ENCODE results near the gene AK3. TPM values are rescaled to one million over a fixed set of nuclear protein-coding genes. Genes with fewer than 3 reads are reported as not detected.

AK3 gene
- total and polyA plus RNA-seq, 9 of the 15 experiments (the other 6 are each of a cell fraction or from before 2014, with no cell fraction given) = 12.2 to 78.6 (median 41.8) TPM

- no peaks in the 10 kb centered on the region for H4K20me1 ChIP-seq (replicated peaks; ENCODE audit: control insufficient read depth, insufficient read depth, low read length)
- ATAC-seq (no peak), FAIRE-seq (no peak), DNase-seq (ENCODE audit: extremely low read depth in 1 of 4, low spot score in 3 of 4) (no peak)
- no peak for TF ChIP-seq ZNF133 (CRISPR knock-in tag; IDR thresholded peaks at IDR 0.05)
- no peak for TF ChIP-seq SETDB1 (IDR thresholded peaks at IDR 0.05; ENCODE audit: low read length)
- no peak for TF ChIP-seq HNRNPUL1 (IDR thresholded peaks at IDR 0.05; ENCODE audit: low read length)
- TF ChIP-seq TFAM (CRISPR knock-in tag; conservative IDR thresholded peaks at IDR 0.05) = no peak
- TF ChIP-seq SP1 (CRISPR knock-in tag; IDR thresholded peaks at IDR 0.05) = no peak
- no peak for TF ChIP-seq HNRNPH1 (optimal IDR thresholded peaks at IDR 0.05; ENCODE audit: low read depth, low read length)
- TF ChIP-seq, protein P1, sequence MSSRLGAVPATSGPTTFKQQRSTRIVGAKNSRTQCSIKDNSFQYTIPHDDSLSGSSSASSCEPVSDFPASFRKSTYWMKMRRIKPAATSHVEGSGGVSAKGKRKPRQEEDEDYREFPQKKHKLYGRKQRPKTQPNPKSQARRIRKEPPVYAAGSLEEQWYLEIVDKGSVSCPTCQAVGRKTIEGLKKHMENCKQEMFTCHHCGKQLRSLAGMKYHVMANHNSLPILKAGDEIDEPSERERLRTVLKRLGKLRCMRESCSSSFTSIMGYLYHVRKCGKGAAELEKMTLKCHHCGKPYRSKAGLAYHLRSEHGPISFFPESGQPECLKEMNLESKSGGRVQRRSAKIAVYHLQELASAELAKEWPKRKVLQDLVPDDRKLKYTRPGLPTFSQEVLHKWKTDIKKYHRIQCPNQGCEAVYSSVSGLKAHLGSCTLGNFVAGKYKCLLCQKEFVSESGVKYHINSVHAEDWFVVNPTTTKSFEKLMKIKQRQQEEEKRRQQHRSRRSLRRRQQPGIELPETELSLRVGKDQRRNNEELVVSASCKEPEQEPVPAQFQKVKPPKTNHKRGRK (tag; IDR thresholded peaks at IDR 0.05) = no peak
- no peak for TF ChIP-seq ZNF217 (CRISPR knock-in tag; IDR thresholded peaks at IDR 0.05)
- no TSS peak for BruUV-seq (replicated peaks)
- no peak overlapping the region for H3K9ac ChIP-seq (ENCODE audit: insufficient read depth in 1 of 2, low read depth in 2 of 2, low read length in 2 of 2)
- in situ Hi-C loops (cut with MboI) = no loop called here
- H3K4me1 ChIP-seq (replicated peaks in 1 of 2; ENCODE audit: control insufficient read depth in 2 of 2, insufficient read depth in 2 of 2, low read length in 2 of 2) = peaks cover 3 to 15% of the 10 kb centered on the region in 2 experiments; a peak in 3 of 5 replicates
- intact Hi-C loops (cut with micrococcal nuclease) = no loop called here
- no peaks in the 10 kb centered on the region for H3K27me3 ChIP-seq (ENCODE audit: control insufficient read depth in 2 of 2, insufficient read depth in 2 of 2, low read length in 2 of 2)
- H3K79me2 ChIP-seq (ENCODE audit: control insufficient read depth, insufficient read depth, low read length) = peaks cover 33% of the 10 kb centered on the region
- POLR2A ChIA-PET = no interaction called here
- no peaks in the 10 kb centered on the region for H3K9me1 ChIP-seq (ENCODE audit: control insufficient read depth, insufficient read depth, low read length)
- peaks cover 62% of the 10 kb centered on the region; the same call in 2 of the 3 replicates for H3K36me3 ChIP-seq (ENCODE audit: control insufficient read depth, insufficient read depth, low read length)
- H3K9me3 ChIP-seq (replicated peaks; ENCODE audit: control insufficient read depth, insufficient read depth, low read depth, low read length) = no peaks in the 10 kb centered on the region
- H2AFZ ChIP-seq (ENCODE audit: low read depth, low read length) = no peak overlapping the region
- H3K4me2 ChIP-seq (ENCODE audit: insufficient read depth, low read length) = no peak overlapping the region
- CTCF ChIA-PET (ENCODE audit: low intra/inter-chr PET ratio) = no interaction called here
- H3K27ac ChIP-seq (ENCODE audit: extremely low read depth, low read depth, low read length) = no peak overlapping the region; the same call in 2 of the 3 replicates
- H3K4me3 ChIP-seq = no peak overlapping the region
- 95% methylated on average over 4 of the region's 4 CpGs for WGBS (ENCODE audit: insufficient coverage, low coverage, missing lambda C conversion rate)
Measured at GRCh38 chr9:4690144-4690543, 50.9 kb downstream of the AK3 start.

All from K562 (cell line).